Stimulated activated CD4-positive, alpha-beta T cell treated with anti-CD3 and anti-CD28 coated beads, Interleukin-1b, Interleukin-23, amount 100 ng/mL, for 24 hours (primary cell): ENCODE measurements around the gene GIPC1.

Experiments
- DNase-seq, 4 experiments: peaks; one replicate each; pipeline ENCODE4 v3.0.0-alpha.2; 2020; ENCODE audit warnings: low read depth in 4 of 4, low spot score in 1 of 4

The GIPC1 gene

GRCh38 chr19:14494910-14495671 is 836 bp downstream of the GIPC1 start:
- no peak for DNase-seq

- DNase-seq, result no peak
Measured at GRCh38 chr19:14494411-14494810, 1.5 kb downstream of the GIPC1 start.

DNA sequence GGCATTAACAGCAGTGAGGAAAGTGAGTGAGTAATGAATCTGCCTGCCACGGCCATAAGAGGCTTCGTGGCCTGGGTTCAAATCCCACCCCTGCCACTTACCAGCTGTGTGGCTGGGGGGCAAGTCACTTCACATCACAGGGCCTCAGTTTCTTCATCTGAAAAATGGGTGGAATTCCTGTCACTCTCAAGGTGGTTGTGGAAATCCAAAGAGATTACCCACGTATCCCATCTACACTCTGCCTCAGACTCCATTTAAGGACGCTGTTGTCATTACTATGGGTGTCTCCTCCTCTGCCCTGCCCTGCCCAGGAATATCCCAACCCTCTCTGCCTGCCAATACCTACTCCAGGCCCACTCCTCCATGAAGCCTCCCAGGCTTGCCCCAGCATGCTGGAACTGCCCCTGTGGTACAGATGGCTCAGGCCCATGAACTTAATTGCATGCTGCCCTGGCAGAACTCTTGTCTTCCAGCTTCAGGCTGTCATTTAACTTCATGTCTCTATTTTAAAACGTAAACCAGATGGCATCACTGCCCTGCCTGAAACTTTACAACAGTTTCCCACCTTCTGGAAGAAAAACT is 3.1 kb downstream of the GIPC1 start:
- DNase-seq, result no peak

DNA sequence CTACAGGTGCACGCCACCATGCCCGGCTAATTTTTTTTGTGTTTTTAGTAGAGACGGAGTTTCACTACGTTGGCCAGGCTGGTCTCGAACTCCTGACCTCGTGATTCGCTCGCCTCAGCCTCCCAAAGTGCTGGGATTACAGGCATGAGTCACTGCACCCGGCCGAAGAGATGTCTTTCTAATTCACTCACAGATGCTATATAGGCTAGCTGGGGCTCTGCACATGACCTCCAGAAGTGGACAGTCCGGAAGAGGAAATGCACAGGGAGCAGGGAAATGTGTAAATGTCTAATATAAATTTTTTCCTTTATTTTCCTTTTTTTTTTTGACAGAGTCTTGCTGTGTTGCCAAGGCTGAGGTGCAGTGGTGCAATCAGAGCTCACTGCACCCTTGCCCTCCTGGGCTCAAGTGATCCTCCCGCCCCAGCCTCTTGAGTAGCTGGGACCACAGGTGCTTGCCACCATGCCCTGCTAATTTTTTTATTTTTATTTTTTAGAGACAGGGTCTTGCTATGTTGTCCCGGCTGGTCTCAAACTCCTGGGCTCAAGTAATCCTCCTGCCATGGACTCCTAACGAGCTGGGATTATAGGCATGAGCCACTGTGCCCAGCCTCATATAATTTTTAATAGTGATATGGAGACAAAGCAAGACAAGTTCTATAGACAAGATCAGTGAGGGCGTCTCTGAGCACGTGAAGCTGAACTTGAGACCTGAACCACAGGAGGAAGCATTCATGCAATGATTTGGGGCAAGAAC is 8.4 kb downstream of the GIPC1 start:
- DNase-seq, result no peak

GRCh38 chr19:14482172-14482941 is 13.6 kb downstream of the GIPC1 start:
- no peak for DNase-seq

DNA sequence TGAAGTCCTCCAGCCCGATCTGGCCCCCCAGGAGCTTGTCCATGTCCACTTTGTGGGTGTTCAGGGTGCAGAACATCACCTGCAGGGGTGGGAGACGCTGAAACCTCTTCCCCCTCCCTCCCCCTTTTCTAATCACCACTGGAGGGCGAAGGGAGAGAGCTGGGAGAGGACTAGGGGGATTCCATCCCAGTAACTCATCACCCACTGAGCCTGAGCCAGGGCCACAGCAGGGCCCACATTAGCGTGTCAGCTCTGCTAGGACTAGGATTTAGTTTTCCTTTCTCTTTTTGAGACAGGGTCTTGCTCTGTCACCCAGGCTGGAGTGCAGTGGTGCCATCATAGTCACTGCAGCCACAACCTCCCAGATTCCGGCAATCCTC is 15.2 kb downstream of the GIPC1 start:
- no peak for DNase-seq

GRCh38 chr19:14479975-14480699 is 15.8 kb downstream of the GIPC1 start:
- peak in 2 of 4 experiments; percentile 56 to 61 for DNase-seq

DNA sequence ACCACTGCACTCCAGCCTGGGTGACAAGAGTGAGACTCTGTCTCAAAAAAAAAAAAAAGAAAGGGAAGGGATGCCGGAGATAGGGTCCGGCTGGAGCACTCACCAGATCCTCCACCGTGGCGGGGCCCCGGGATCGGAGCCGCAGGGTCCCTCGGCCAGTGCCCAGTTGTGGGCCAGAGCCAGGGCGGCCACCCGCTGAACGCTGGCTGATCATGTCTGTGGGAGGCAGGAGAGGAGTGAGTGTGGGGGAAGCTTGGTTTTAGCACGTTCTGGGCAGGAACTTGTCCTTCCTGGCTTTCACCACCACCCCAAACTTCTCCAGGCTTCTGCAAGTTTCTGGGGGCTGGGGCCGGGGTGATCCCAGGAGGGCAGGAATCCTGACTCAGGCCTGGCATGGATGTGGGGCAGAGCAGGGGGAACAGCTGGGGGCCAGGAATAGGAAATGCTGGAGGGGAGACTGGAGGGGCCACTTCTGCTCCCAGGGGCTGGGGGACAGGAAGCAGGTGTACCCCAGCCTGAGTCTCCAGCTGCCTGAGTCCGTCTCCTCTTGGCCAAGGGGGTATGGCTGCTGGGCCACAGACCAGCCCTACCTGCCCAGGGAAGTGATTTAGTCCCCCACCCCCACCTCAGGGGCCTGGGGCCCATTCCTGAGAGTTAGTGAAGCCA is 16.5 kb downstream of the GIPC1 start:
- no peak for DNase-seq

GRCh38 chr19:14478113-14478545 is 17.8 kb downstream of the GIPC1 start:
- DNase-seq, result no peak

GRCh38 chr19:14477418-14478112 is 18.4 kb downstream of the GIPC1 start:
- no peak for DNase-seq

GRCh38 chr19:14476673-14477401 is 19.1 kb downstream of the GIPC1 start:
- no peak for DNase-seq

- no peak for DNase-seq
Measured at GRCh38 chr19:14476327-14476672, 19.6 kb downstream of the GIPC1 start.

- peak in 1 of 4 experiments; percentile 16 for DNase-seq
Measured at GRCh38 chr19:14475251-14476073, 20.5 kb downstream of the GIPC1 start, which contains the start of gene PTGER1. PTGER1 (minus strand) TSS chr19:14475354; CDS start chr19:14474320, 1,034 bp downstream.

DNA sequence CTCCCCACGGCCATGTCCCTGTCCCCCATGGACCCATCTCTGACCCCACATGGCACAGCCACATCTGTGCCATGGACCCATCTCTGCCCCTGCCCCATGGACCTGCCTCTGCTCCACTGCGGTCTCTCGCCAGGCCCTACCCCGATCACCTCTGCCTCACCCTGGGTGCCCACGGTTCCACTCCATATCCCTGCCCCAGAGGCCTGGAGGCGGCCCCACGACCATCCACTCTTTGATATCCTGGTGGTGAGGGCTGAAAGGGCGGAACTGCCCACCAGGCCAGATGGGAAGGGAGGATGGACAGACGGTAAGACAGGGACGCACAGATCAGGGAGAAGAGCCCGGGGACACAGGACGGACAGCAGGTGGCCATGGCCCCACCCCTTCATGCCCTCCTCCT is 21.1 kb downstream of the GIPC1 start:
- no peak for DNase-seq

DNA sequence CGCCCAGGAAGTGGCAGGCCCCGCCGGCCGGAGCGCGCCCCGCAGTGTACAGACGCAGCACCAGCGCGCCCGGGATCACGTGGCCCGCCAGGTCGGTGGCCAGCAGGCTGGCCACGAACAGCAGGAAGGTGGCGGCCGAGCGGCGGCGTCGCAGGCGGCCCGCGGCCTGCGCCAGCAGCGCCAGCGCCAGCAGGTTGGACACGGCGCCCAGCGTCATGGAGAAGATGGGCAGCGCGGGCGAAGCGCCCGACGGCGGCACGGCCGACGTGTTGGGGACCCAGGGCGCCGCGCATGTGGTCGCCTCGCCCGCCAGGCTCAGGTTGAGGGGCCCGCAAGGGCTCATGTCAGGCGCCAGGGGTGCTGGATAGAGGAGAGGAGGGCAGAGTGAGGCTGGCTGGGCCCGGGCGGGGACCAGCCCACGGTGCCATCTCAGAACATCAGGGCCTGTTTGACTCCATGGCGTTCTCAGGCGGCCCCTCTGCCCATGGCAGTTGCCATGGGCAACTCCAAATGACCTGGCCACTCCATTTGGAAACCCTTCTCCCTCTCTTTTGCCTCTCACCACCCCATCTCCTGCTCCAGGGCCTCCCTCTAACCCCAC is 21.8 kb downstream of the GIPC1 start:
- DNase-seq, result no peak

DNA sequence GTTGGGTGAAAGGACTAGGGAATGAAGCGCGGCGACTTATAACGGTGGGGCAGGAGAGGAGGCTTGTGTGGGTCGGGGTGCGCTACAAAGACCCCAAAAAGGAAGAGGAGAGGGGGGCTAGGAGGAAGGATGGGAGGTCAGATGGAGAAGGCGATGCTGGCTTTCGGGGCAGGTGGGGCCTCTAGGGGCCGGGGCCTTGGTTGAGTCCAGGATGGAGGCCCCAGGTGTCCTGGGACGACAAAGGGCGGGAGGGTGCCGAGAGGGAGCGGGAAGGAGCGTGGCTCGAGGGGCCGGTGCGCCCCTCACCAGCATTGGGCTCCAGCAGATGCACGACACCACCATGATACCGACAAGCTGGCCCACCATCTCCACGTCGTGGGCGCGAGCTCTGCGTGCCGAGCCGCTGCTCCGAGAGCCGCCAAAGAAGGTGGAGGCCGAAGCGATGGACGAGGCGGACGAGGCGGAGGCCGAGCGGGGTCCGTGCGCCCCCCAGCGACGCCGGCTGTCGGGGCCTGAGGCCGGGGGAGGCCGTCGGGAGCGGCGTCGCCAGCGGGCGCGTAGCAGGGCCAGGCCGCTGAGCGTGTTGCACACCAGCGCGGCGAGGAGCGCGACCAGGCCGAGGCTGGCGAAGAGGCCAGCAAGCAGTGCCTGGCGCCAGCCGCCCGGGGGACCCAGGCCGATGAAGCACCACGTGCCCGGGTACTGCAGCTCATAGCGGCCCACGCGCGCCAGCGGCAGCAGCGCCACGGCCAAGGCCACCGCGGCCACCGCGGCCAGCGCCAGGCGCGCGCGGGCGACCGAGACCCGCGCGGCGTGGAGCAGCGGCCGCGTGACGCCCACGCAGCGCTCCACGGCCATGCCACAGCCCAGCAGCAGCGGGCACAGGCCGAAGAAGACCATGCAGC is 22.6 kb downstream of the GIPC1 start:
- no peak for DNase-seq
